IMR-90 (cell line): ENCODE measurements around the gene RBM15B. TPM values are rescaled to one million over a fixed set of nuclear protein-coding genes. Genes with fewer than 3 reads are reported as not detected.
A peak's percentile ranks its signal among the peaks of the same experiment; 100 is the strongest.

Experiments
- ATAC-seq: fragments of 200-7000 bp; cut with Tn5 transposase; 2 replicates; pipeline ENCODE4 v1.9.1; 2020; ENCODE audit warnings: low read depth, mild to moderate bottlenecking, moderate library complexity
- BruUV-seq: library from RNA; stranded (reverse); fragments of 400-500 nt; replicated peaks from 2 replicates; lab custom pipeline; 2021; lab: Mats Ljungman, UMichigan
- CTCF ChIA-PET: fragments of 300-600 bp; formaldehyde crosslinking; extraction: SDS; loops from one replicate; lab custom pipeline; 2021; ENCODE audit warnings: antibody characterized with exemption; lab: Yijun Ruan, JAX
- POLR2A ChIA-PET: fragments of 300-600 bp; sonication (Branson Sonifier 250); formaldehyde crosslinking; loops from one replicate; lab custom pipeline; 2022; ENCODE audit warnings: antibody characterized with exemption; ENCODE audit not compliant: unreplicated experiment; lab: Charles Lee
- DNase-seq: peaks from one replicate; pipeline ENCODE4 v3.0.0; 2013
- H2AFZ ChIP-seq: replicated peaks from 2 replicates; pipeline ENCODE3; 2013; ENCODE audit warnings: low read length, mild to moderate bottlenecking; ENCODE audit not compliant: poor library complexity
- H2AK5ac ChIP-seq: 2 replicates; pipeline ENCODE4 v1.6.1; 2013; ENCODE audit warnings: low read depth, low read length, inconsistent platforms
- H2AK9ac ChIP-seq: replicated peaks from 2 replicates; pipeline ENCODE3; 2013; ENCODE audit warnings: mild to moderate bottlenecking, low read depth, low read length, moderate library complexity; ENCODE audit not compliant: poor library complexity
- H2BK120ac ChIP-seq: 2 replicates; pipeline ENCODE4 v1.6.1; 2013; ENCODE audit warnings: low read depth, low read length, inconsistent platforms
- H2BK15ac ChIP-seq: 3 replicates; pipeline ENCODE4 v1.6.1; 2013; ENCODE audit warnings: low read depth, low read length, inconsistent platforms
- H2BK20ac ChIP-seq: 2 replicates; pipeline ENCODE4 v1.6.1; 2013; ENCODE audit warnings: low read depth, mild to moderate bottlenecking, inconsistent platforms, low read length, moderate library complexity
- H2BK5ac ChIP-seq: 2 replicates; pipeline ENCODE4 v1.6.1; 2013; ENCODE audit warnings: mild to moderate bottlenecking, low read depth, low read length, inconsistent platforms; ENCODE audit not compliant: poor library complexity, severe bottlenecking
- H3K14ac ChIP-seq: replicated peaks from 2 replicates; pipeline ENCODE4 v1.6.1; 2013; ENCODE audit warnings: low read depth, low read length, inconsistent platforms
- H3K18ac ChIP-seq: 2 replicates; pipeline ENCODE4 v1.6.1; 2013; ENCODE audit warnings: low read depth, low read length, control low read depth
- H3K23ac ChIP-seq: 2 replicates; pipeline ENCODE4 v1.6.1; 2013; ENCODE audit warnings: low read depth, low read length, inconsistent platforms
- H3K27ac ChIP-seq: 2 replicates; pipeline ENCODE4 v1.5.1; 2013; ENCODE audit warnings: mild to moderate bottlenecking, control low read depth, low read length; ENCODE audit not compliant: insufficient read depth
- H3K27me3 ChIP-seq: 2 replicates; pipeline ENCODE4 v1.6.1; 2013; ENCODE audit warnings: low read length; ENCODE audit not compliant: control insufficient read depth, insufficient read depth
- H3K36me3 ChIP-seq: 2 replicates; pipeline ENCODE4 v1.6.1; 2013; ENCODE audit warnings: low read length, mixed read lengths; ENCODE audit not compliant: control insufficient read depth, insufficient read depth
- H3K4ac ChIP-seq: 2 replicates; pipeline ENCODE4 v1.6.1; 2013; ENCODE audit warnings: low read depth, low read length, inconsistent platforms
- H3K4me1 ChIP-seq: 2 replicates; pipeline ENCODE4 v1.6.1; 2013; ENCODE audit warnings: low read length, mixed read lengths; ENCODE audit not compliant: control insufficient read depth, insufficient read depth
- H3K4me2 ChIP-seq: 2 replicates; pipeline ENCODE4 v1.6.1; 2013; ENCODE audit warnings: low read depth, mild to moderate bottlenecking, control low read depth, low read length, moderate library complexity
- H3K4me3 ChIP-seq: 2 replicates; pipeline ENCODE4 v1.5.1; 2013; ENCODE audit warnings: low read depth, mild to moderate bottlenecking, control low read depth, low read length, moderate library complexity; ENCODE audit not compliant: insufficient read depth
- H3K56ac ChIP-seq: 2 replicates; pipeline ENCODE4 v1.6.1; 2013; ENCODE audit warnings: low read length, inconsistent platforms; ENCODE audit not compliant: insufficient read depth; ENCODE audit errors: extremely low read depth
- H3K79me1 ChIP-seq, 2 experiments: 2 replicates each; pipeline ENCODE4 v1.6.1; 2013; ENCODE audit warnings: low read length in 2 of 2, inconsistent platforms in 1 of 2, low read depth in 1 of 2
- H3K9ac ChIP-seq: 2 replicates; pipeline ENCODE4 v1.6.1; 2013; ENCODE audit warnings: low read depth, low read length, control low read depth
- H3K9me1 ChIP-seq: 2 replicates; pipeline ENCODE4 v1.6.1; 2013; ENCODE audit warnings: low read length, inconsistent platforms; ENCODE audit not compliant: insufficient read depth
- H3K9me3 ChIP-seq: 2 replicates; pipeline ENCODE4 v1.6.1; 2013; ENCODE audit warnings: low read length; ENCODE audit not compliant: control insufficient read depth, insufficient read depth
- H4K20me1 ChIP-seq: 2 replicates; pipeline ENCODE4 v1.6.1; 2013; ENCODE audit warnings: low read length, inconsistent platforms; ENCODE audit not compliant: insufficient read depth
- H4K5ac ChIP-seq: 2 replicates; pipeline ENCODE4 v1.6.1; 2013; ENCODE audit warnings: mild to moderate bottlenecking, low read depth, low read length, control low read depth
- H4K8ac ChIP-seq, 2 experiments: 2 replicates each; pipeline ENCODE4 v1.6.1; 2013; ENCODE audit warnings: low read depth in 2 of 2, low read length in 2 of 2, control low read depth in 1 of 2, inconsistent platforms in 1 of 2
- H4K91ac ChIP-seq: 2 replicates; pipeline ENCODE4 v1.6.1; 2013; ENCODE audit warnings: low read depth, low read length, inconsistent platforms; ENCODE audit not compliant: insufficient read depth
- RAD21 ChIP-seq: IDR thresholded peaks from 2 replicates; pipeline ENCODE4 v1.6.1; 2012; ENCODE audit warnings: low read length, improper control_type of control experiment
- RFX5 ChIP-seq: IDR thresholded peaks from 2 replicates; pipeline ENCODE4 v1.8.0; 2012; ENCODE audit warnings: low read depth, mild to moderate bottlenecking, low read length, moderate library complexity
- SMC3 ChIP-seq: fragments of 150-350 bp; IDR thresholded peaks from 2 replicates; pipeline ENCODE4 v1.6.1; 2016; ENCODE audit warnings: low read depth, mild to moderate bottlenecking, antibody characterized with exemption, low read length, moderate library complexity
- dilution Hi-C: fragments of 300-500 bp; cut with HindIII; formaldehyde crosslinking; loops from one replicate; pipeline ENCODE4 v1.14.3; 2018; ENCODE audit warnings: low sequenced_read_pairs; ENCODE audit not compliant: unreplicated experiment
- in situ Hi-C: fragments of 300-500 bp; cut with MboI; formaldehyde crosslinking; loops from 3 replicates; pipeline ENCODE4 v1.14.3; 2019; ENCODE audit warnings: low sequenced_read_pairs, inconsistent platforms, mixed read lengths
- intact Hi-C: fragments of 100-400 bp; cut with micrococcal nuclease; formaldehyde crosslinking; loops from 2 replicates; pipeline ENCODE4 v1.10.0; 2022
- polyA plus RNA-seq, 3 experiments: library from polyadenylated mRNA; depleted of rRNA; stranded (reverse); fragments of >200 nt; gene quantifications; 2 replicates each; pipeline ENCODE4 v1.2.3, GENCODE V29; 2012; ENCODE audit warnings: low replicate concordance in 1 of 3
- total RNA-seq: library from RNA; depleted of rRNA; stranded (reverse); fragments of >200 nt; gene quantifications from 2 replicates; pipeline ENCODE4 v1.2.3, GENCODE V29; 2012
- TF ChIP-seq, protein P1 (sequence below): conservative IDR thresholded peaks from 2 replicates; pipeline ENCODE4 v1.5.1; 2012; ENCODE audit warnings: mild to moderate bottlenecking, low read depth, low read length, improper control_type of control experiment

RBM15B gene
- total and polyA plus RNA-seq, 2 of the 4 experiments (the other 2 are of a cell fraction): 16.2 to 17.4 TPM

DNA sequence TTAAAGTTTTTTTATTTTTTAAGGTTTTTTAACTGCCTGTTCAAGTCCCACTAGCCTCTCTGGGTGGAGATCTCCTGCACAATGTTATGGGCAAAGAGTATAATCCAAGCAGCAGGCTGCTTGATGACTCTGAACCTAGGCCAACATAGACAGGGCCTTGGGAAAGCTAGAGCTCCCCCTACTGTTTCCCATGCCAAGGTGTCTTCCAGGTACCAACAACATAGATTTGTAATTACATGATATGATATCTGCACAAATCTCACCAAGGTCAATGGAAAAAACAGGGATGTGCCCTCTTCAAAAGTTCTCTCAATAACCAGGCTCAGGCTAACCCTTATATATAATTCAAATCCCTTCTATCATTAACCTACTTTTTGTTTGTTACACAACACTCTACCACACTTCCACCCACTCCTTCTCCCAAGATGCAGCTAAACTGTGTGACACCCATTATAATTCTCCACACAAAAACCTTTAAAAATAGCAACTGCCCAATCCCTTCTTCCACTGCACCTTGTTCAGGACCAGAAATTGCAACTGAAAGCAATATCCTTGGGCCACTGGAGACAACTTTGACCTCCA, 43.8 kb downstream of the RBM15B start:
- H3K9me3 ChIP-seq: no peaks in the 10 kb centered on the region
- no peak overlapping the region for H2BK15ac ChIP-seq
- H3K27me3 ChIP-seq: no peaks in the 10 kb centered on the region
- no peak overlapping the region for H3K4me2 ChIP-seq
- H3K9ac ChIP-seq: no peak overlapping the region
- TF ChIP-seq, protein P1, sequence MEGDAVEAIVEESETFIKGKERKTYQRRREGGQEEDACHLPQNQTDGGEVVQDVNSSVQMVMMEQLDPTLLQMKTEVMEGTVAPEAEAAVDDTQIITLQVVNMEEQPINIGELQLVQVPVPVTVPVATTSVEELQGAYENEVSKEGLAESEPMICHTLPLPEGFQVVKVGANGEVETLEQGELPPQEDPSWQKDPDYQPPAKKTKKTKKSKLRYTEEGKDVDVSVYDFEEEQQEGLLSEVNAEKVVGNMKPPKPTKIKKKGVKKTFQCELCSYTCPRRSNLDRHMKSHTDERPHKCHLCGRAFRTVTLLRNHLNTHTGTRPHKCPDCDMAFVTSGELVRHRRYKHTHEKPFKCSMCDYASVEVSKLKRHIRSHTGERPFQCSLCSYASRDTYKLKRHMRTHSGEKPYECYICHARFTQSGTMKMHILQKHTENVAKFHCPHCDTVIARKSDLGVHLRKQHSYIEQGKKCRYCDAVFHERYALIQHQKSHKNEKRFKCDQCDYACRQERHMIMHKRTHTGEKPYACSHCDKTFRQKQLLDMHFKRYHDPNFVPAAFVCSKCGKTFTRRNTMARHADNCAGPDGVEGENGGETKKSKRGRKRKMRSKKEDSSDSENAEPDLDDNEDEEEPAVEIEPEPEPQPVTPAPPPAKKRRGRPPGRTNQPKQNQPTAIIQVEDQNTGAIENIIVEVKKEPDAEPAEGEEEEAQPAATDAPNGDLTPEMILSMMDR: peak; percentile 47
- TF ChIP-seq RFX5 (no peak), RAD21 (no peak), SMC3 (no peak)
- 0 out of 2 replicates have a peak, but pooled peaks have one; percentile 59 for ATAC-seq
- H3K79me1 ChIP-seq: peaks cover 3 to 7% of the 10 kb centered on the region in 2 experiments; a peak in 3 of 4 replicates
- no peak overlapping the region for H4K91ac ChIP-seq
- DNase-seq: peak; percentile 41
- no peak overlapping the region for H4K8ac ChIP-seq
- H3K4ac ChIP-seq: no peak overlapping the region
- H2AK5ac ChIP-seq: no peak overlapping the region
- H3K27ac ChIP-seq: no peak overlapping the region
- no TSS peak for BruUV-seq
- H3K9me1 ChIP-seq: no peaks in the 10 kb centered on the region
- H3K18ac ChIP-seq: no peak overlapping the region
- ChIA-PET POLR2A (no interaction called here), CTCF (interaction anchor here (1.0 to 1.9 kb wide), 5 partner anchors 9 to 52 kb away, joined by 3 to 7 read pairs (median 4); no protein-coding TSS in a partner anchor)
- no peak overlapping the region for H2BK5ac ChIP-seq
- intact Hi-C loops: no loop called here
- no peak overlapping the region for H3K4me3 ChIP-seq
- no peak overlapping the region for H4K5ac ChIP-seq
- no peaks in the 10 kb centered on the region for H4K20me1 ChIP-seq
- no peak overlapping the region for H3K14ac ChIP-seq
- H3K23ac ChIP-seq: no peak overlapping the region
- H2BK120ac ChIP-seq: no peak overlapping the region
- dilution Hi-C loops: no loop called here
- in situ Hi-C loops: no loop called here
- no peak overlapping the region for H2BK20ac ChIP-seq
- H3K56ac ChIP-seq: no peak overlapping the region
- H3K36me3 ChIP-seq: peaks cover 11% of the 10 kb centered on the region
- no peak overlapping the region for H2AFZ ChIP-seq
- no peak overlapping the region for H2AK9ac ChIP-seq
- no peaks in the 10 kb centered on the region for H3K4me1 ChIP-seq
